Measurements from ENCODE around the gene STARD13. TPM values are rescaled to one million over a fixed set of nuclear protein-coding genes. Genes with fewer than 3 reads are reported as not detected.

The STARD13 gene
- total and polyA plus RNA-seq, 12 donors, result 7.1 to 38.3 (median 27.8) TPM

- no peak overlapping the region for H3K4me3 ChIP-seq
- WGBS, 2 donors, result 92 to 93% methylated on average over 1 of the region's 1 CpG
- H3K36me3 ChIP-seq, result peaks cover 0 to 72% (median 9%) of the 10 kb centered on the region in 9 donors
- DNase-seq, result no peak
- H3K4me1 ChIP-seq, result peaks cover 0 to 51% (median 32%) of the 10 kb centered on the region in 9 donors
- intact Hi-C loops (cut with DNase I), result no loop called here
- no peaks in the 10 kb centered on the region for H3K27me3 ChIP-seq
- no peak for ATAC-seq
- no peak for TF ChIP-seq CTCF (IDR thresholded peaks at IDR 0.05)
- H3K9me3 ChIP-seq, result peaks cover 0 to 11% (median 0%) of the 10 kb centered on the region in 11 donors
- H3K27ac ChIP-seq, result no peak overlapping the region
These were observed 150.5 kb downstream of the STARD13 start for GRCh38 chr13:33135097-33135496.

- Histone ChIP-seq H3K4me1 (peaks cover 0 to 48% (median 33%) of the 10 kb centered on the region in 9 donors), H3K27ac (no peak overlapping the region), H3K36me3 (peaks cover 0 to 76% (median 18%) of the 10 kb centered on the region in 9 donors), H3K4me3 (no peak overlapping the region), H3K9me3 (peaks cover 0 to 11% (median 0%) of the 10 kb centered on the region in 11 donors), H3K27me3 (no peaks in the 10 kb centered on the region)
- intact Hi-C loops (cut with DNase I), result loop anchor here in 1 of 10 donors (5.0 kb wide), 1 partner anchor 33 kb away; no protein-coding TSS in a partner anchor
- no peak for ATAC-seq
- DNase-seq, result no peak
- no peak for TF ChIP-seq CTCF (IDR thresholded peaks at IDR 0.05)
- WGBS, 2 donors, result 77 to 92% methylated on average over 3 of the region's 3 CpGs
These were observed 151.3 kb downstream of the STARD13 start for GRCh38 chr13:33134213-33134612.

- TF ChIP-seq CTCF (IDR thresholded peaks at IDR 0.05), result no peak
- peaks cover 0 to 11% (median 0%) of the 10 kb centered on the region in 11 donors for H3K9me3 ChIP-seq
- peaks cover 0 to 48% (median 35%) of the 10 kb centered on the region in 9 donors for H3K4me1 ChIP-seq
- ATAC-seq (no peak), DNase-seq (no peak)
- peaks cover 0 to 80% (median 24%) of the 10 kb centered on the region in 9 donors for H3K36me3 ChIP-seq
- H3K27me3 ChIP-seq, result no peaks in the 10 kb centered on the region
- intact Hi-C loops (cut with DNase I), result loop anchor here in 1 of 10 donors (5.0 kb wide), 1 partner anchor 34 kb away; no protein-coding TSS in a partner anchor
- no peak overlapping the region for H3K4me3 ChIP-seq
- peak overlapping the region in 1 of 10 donors; percentile 14 for H3K27ac ChIP-seq
- 77 to 83% methylated on average over 1 of the region's 1 CpG for WGBS, 2 donors
These were observed 152.7 kb downstream of the STARD13 start for GRCh38 chr13:33132644-33133440.

- Histone ChIP-seq H3K9me3 (no peaks in the 10 kb centered on the region), H3K4me1 (peaks cover 5 to 73% (median 59%) of the 10 kb centered on the region in 9 donors), H3K36me3 (peaks cover 0 to 67% (median 17%) of the 10 kb centered on the region in 9 donors), H3K27me3 (no peaks in the 10 kb centered on the region), H3K4me3 (no peak overlapping the region), H3K27ac (peak overlapping the region in 1 of 10 donors; percentile 91)
- ATAC-seq (peak in 1 of 8 donors; percentile 3), DNase-seq (no peak)
- intact Hi-C loops (cut with DNase I), result loop anchor here in 5 of 10 donors (2.0 to 10.0 kb wide), 7 partner anchors 21 to 155 kb away; partner anchors contain the start of gene STARD13 (in 1 of the 5)
- TF ChIP-seq CTCF (IDR thresholded peaks at IDR 0.05), result no peak
- 95 to 96% methylated on average over 20 of the region's 20 CpGs for WGBS, 2 donors
These were observed 155.7 kb downstream of the STARD13 start for GRCh38 chr13:33129886-33130285.
